RWPE1 (cell line): ENCODE measurements around the gene PHKG2.

Experiments used
- CTCF ChIA-PET: fragments of 350-600 bp; sonication (Branson Sonifier 250); formaldehyde crosslinking; extraction: SDS; loops from one replicate; lab custom pipeline; 2021; lab: Yijun Ruan, JAX
- POLR2A ChIA-PET: fragments of 400-600 bp; formaldehyde crosslinking; extraction: SDS; loops from one replicate; lab custom pipeline; 2020; ENCODE audit warnings: antibody characterized with exemption; ENCODE audit not compliant: low non-redundant PET; lab: Yijun Ruan, JAX
- DNase-seq: peaks from one replicate; pipeline ENCODE4 v3.0.0; 2012; ENCODE audit warnings: low spot score
- H3K27ac ChIP-seq: fragments of 450-650 bp; 2 replicates; pipeline ENCODE4 v1.5.1; 2017
- TF ChIP-seq, protein P1 (sequence below): fragments of 450-650 bp; conservative IDR thresholded peaks from 2 replicates; pipeline ENCODE4 v1.5.1; 2017; ENCODE audit warnings: low read depth, mild to moderate bottlenecking

PHKG2 gene

DNA sequence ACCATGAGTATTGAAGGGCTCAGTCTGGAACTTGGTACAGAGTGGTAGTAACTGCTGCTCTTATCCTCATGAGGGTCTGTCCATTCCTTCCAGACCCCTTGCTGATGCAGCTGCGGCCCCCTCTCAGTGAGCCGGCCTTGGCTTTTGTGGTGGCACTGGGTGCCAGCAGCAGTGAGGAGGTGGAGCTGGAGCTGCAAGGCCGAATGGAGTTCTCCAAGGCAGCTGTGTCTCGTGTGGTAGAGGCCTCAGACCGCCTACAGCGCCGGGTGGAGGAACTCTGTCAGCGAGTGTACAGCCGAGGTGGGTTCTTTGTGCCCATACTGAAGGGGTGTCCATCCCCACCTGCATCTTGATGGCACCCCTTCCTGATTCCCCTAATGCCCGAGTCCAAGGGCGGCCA is 15.9 kb downstream of the PHKG2 start:
- ChIA-PET POLR2A (interaction anchor here (1.3 kb wide), 1 partner anchor 11 kb away, joined by 7 read pairs; no protein-coding TSS in a partner anchor), CTCF (no interaction called here)
- TF ChIP-seq, protein P1, sequence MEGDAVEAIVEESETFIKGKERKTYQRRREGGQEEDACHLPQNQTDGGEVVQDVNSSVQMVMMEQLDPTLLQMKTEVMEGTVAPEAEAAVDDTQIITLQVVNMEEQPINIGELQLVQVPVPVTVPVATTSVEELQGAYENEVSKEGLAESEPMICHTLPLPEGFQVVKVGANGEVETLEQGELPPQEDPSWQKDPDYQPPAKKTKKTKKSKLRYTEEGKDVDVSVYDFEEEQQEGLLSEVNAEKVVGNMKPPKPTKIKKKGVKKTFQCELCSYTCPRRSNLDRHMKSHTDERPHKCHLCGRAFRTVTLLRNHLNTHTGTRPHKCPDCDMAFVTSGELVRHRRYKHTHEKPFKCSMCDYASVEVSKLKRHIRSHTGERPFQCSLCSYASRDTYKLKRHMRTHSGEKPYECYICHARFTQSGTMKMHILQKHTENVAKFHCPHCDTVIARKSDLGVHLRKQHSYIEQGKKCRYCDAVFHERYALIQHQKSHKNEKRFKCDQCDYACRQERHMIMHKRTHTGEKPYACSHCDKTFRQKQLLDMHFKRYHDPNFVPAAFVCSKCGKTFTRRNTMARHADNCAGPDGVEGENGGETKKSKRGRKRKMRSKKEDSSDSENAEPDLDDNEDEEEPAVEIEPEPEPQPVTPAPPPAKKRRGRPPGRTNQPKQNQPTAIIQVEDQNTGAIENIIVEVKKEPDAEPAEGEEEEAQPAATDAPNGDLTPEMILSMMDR, result no peak
- H3K27ac ChIP-seq, result no peak overlapping the region
- no peak for DNase-seq

DNA sequence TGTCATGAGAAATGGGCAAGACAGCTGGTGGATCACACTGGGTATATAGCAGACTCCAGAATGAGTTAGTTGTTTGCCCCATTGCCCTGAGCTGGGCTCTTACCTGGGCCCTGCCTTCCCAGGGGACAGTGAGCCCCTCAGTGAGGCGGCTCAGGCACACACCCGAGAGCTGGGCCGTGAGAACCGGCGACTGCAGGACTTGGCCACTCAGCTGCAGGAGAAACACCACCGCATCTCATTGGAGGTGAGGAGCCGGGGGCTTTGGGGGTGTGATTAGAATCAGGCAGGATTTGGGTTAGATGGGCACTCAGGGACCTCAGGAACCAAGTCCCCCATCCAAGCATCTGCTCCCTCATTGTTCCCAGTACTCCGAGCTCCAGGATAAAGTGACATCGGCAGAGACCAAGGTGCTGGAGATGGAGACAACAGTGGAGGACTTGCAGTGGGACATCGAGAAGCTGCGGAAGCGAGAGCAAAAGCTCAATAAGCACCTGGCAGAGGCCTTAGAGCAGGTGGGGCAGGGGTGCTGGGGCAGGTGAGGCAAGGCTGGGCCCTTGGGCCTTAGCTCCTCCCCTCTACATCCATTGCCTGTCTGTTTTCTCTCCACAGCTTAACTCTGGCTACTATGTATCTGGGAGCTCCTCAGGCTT is 16.7 kb downstream of the PHKG2 start:
- POLR2A ChIA-PET, result interaction anchor here (1.3 kb wide), 1 partner anchor 10 kb away, joined by 7 read pairs; no protein-coding TSS in a partner anchor

DNA sequence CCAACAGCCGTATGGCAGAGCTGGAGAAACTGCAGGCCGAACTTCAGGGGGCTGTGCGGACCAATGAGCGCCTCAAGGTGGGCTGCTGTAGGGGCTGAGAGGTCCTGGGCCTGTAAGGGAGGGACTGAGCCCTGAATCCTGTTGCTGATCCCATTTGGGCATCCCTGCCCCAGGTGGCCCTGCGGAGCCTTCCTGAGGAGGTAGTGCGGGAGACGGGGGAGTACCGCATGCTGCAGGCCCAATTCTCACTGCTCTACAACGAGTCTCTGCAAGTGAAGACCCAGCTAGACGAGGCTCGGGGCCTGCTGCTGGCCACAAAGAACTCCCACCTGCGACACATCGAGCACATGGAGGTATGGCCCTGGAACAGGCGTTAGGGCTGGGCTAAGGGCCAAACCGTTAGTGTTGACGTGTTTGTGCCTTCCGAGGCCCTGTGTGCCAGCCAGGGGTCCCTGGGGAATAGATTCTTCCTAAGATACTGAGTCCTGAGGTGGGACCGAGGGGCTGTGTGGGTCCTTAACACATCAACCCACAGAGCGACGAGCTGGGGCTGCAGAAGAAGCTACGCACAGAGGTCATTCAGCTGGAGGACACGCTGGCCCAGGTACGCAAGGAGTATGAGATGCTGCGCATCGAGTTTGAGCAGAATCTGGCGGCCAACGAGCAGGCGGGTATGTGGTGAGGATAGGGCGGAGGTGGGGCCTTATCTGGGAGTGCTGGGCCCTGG is 18.1 kb downstream of the PHKG2 start:
- TF ChIP-seq, protein P1, result no peak
- no peak for DNase-seq
- CTCF ChIA-PET, result no interaction called here
- H3K27ac ChIP-seq, result no peak overlapping the region
- POLR2A ChIA-PET, result interaction anchor here (0.6 kb wide), 1 partner anchor 620 kb away, joined by 3 read pairs; no protein-coding TSS in a partner anchor

More for the DNA sequence above, 16.7 kb downstream of the PHKG2 start:
- TF ChIP-seq, protein P1, result no peak
- CTCF ChIA-PET, result no interaction called here
- DNase-seq, result no peak
- H3K27ac ChIP-seq, result 0 out of 2 replicates have a peak overlapping the region, but pooled peaks have one; percentile 1

DNA sequence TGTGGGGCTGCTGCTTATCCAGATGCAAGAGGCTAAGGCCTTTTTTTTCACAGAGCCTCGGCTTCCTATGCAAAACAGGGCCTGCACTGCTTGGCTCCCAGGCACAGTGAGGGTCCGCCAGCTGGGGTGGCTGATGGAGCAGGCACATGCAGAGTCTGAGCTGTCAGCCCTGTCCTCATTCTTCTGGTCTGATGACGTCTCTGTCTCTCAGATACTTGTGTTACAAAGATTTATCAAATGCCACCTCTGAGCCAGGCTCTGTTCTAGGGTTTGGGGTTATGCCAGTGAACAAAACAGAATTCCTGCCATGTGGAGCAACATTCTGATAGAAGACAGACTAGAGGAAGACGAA is 18.7 kb downstream of the PHKG2 start:
- no peak for DNase-seq
- POLR2A ChIA-PET, result no interaction called here
- CTCF ChIA-PET, result no interaction called here
- no peak overlapping the region for H3K27ac ChIP-seq
- TF ChIP-seq, protein P1, result no peak

DNA sequence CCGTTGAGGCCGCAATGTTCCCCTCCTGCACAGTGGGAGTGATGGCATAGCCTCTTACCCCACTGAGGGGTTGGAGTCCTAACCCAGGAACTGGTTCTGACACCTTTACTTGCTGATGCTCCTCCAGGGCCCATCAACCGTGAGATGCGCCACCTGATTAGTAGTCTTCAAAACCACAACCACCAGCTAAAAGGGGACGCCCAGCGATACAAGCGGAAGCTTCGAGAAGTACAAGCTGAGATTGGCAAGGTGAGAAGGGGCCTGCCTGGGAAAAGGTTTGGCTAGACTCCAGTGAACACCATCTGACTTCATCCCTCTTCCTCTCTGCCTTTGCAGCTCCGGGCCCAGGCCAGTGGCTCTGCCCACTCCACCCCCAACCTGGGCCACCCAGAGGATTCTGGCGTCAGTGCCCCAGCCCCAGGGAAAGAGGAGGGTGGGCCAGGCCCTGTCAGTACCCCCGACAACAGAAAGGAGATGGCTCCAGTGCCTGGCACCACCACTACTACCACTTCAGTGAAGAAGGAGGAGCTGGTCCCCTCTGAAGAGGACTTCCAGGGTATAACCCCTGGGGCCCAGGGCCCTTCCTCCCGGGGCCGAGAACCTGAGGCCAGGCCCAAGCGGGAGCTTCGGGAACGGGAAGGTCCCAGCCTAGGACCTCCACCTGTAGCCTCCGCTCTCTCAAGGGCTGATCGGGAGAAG is 19.7 kb downstream of the PHKG2 start:
- no peak overlapping the region for H3K27ac ChIP-seq
- ChIA-PET POLR2A (no interaction called here), CTCF (no interaction called here)
- DNase-seq, result no peak
- TF ChIP-seq, protein P1, result no peak

DNA sequence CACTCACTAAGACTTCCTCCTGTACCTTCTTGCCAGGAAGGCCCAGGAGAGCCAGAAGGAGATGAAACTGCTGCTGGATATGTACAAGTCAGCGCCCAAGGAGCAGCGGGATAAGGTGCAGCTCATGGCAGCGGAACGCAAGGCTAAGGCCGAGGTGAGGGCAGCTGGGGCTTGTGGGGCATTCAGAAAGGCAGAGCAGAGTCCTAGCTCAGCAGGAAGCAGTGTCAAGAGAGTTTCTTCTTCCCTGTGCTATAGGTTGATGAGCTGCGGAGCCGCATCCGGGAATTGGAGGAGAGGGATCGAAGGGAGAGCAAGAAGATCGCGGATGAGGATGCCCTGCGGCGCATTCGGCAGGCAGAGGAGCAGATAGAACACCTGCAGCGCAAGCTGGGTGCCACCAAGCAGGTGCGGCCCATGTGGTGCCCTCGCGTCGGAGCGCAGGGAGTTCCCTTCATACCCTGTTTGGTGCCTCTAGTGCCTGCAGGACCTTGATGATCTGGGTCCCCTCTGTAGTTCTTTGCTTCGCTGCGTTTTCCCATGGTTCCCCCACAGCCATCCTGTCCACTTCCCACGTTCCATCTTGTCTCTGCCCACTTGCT is 20.5 kb downstream of the PHKG2 start:
- H3K27ac ChIP-seq, result no peak overlapping the region; the same call in 1 of the 2 replicates
- TF ChIP-seq, protein P1, result no peak
- ChIA-PET CTCF (interaction anchor here (0.5 kb wide), 1 partner anchor 331 kb away, joined by 4 read pairs; no protein-coding TSS in a partner anchor), POLR2A (interaction anchor here (0.5 to 0.6 kb wide), 2 partner anchors 21 to 106 kb away, joined by 3 read pairs; partner anchors contain the start of gene PHKG2)
- no peak for DNase-seq
